DMS153 (cell line): Measurements from ENCODE around the gene CSN2.
"Not testable (repeated sequence)": the region's sequence is repeated elsewhere in the genome, so short reads cannot be mapped to it uniquely, and the experiment has no call there.

ENCODE experiments used
- DNase-seq: peaks from one replicate; lab custom pipeline; 2025; lab: John Stamatoyannopoulos, UW

CSN2 gene, protein sequence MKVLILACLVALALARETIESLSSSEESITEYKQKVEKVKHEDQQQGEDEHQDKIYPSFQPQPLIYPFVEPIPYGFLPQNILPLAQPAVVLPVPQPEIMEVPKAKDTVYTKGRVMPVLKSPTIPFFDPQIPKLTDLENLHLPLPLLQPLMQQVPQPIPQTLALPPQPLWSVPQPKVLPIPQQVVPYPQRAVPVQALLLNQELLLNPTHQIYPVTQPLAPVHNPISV

DNA sequence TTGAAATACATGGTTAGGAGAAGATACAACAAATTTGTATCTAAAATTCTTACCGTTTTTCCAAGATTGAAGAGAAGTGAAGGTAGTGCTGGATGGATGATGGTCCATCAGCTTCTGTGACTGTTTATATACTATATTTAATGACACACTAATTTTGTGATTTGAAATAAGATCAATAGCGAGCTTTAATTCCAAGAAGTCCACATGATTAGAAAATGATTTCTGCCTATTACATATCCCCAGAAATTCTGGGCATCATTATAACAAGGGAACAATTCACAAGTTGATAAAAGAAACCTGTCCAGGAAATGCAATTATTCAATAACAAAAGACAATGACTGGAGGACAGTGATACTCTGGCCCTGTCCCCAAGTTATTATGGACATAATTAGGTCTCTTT, at the start of gene CSN2:
Gene CSN2, minus strand, starts transcription at position 101 of the 400 bp plus-strand sequence. CDS start 4,733 bp downstream, outside the sequence.
- no peak for DNase-seq

DNA sequence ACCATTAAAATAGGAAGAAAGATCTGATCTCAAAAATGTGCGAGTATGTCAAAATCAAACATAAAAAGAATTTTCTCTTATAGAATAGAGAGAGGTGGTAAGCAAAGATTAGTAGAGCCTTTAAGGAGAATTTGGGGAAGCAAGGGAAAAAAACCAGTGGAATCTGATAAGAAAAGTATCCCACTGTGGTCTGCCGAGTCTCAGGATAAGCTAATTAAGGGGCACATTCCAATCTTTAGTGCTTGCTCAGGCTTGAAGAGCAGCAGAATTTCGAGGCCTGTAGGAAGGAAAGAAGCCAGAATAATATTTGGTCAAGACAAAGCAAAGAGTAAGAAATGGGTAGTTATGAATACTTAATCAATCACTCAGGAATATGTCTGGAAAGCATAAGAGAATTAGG, 43.2 kb upstream of the CSN2 start:
- no peak for DNase-seq

DNA sequence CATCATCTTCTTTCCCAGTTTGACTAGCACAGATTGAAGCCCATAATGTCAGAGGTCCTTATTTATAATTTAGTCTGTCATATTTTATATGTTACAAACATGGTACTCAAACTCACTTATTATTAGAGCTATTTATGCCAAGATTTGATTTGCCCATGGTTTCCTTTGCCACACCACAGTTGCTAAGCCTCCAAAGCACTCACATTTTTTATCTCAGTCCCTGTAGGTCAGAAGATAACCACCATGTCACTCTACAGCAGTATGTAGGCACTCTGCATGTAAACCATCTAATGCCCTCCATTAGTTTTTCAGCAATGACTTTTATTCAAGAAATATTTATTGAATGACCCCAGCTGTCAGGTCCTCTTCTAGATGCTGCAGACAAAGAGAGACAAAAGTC, 37.0 kb upstream of the CSN2 start:
- DNase-seq = no peak

DNA sequence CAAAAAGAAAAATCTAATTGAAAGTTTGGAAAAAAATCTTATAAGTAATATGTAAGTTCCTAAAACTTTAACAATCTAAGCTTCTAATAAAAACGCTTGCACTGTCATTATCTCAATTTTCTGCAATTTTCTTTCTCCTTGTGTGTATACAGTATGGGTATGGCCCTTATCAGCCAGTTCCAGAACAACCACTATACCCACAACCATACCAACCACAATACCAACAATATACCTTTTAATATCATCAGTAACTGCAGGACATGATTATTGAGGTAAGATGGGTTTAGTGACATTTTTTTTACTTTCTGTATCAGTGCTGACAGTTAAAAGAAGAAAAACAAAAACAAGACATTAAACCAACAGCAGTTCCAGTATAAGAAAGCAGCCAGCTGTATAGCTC, 35.2 kb upstream of the CSN2 start:
- no peak for DNase-seq

DNA sequence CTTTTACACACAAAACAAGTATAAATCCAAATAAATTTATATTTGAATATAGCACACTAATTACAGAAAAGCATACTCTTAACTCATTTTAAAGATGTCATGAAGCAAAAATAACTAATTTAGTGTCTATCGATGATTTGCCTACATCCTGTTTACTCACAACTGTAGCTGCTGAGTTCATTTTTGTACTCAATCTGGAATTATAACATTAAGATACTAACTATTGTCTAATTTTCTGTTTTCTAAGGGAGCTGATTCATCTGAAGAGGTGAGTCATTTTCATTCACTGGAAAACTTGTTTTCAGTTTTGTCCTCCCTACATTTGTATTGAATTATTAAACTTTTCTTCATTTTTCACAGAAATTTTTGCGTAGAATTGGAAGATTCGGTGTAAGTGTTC, 33.9 kb upstream of the CSN2 start:
- DNase-seq = no peak

DNA sequence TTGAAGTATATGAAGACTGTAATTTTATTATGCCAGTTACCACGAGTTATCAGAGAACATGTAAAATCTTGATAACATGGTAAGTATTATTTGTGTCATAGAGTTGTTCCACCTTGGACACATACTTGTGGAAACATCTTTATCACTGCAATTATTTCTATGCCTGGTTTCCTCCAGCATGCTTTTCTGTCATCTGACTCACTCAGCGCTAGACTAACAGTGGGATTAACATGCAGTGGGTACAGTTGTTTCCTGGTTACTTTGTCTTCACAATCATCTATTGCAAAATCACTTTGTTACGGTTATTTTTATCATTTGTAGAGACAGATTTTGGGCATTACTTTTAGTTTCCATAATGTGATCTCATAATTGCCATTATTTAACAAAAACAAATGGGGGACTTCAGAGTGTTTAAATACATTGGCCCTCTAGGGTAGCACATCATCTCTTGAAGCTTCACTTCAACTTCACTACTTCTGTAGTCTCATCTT, 30.0 kb upstream of the CSN2 start, which contains the start of gene STATH:
Gene STATH, plus strand, starts transcription at position 441 of the 491 bp plus-strand sequence. CDS start 2,472 bp downstream, outside the sequence.
- DNase-seq = no peak

DNA sequence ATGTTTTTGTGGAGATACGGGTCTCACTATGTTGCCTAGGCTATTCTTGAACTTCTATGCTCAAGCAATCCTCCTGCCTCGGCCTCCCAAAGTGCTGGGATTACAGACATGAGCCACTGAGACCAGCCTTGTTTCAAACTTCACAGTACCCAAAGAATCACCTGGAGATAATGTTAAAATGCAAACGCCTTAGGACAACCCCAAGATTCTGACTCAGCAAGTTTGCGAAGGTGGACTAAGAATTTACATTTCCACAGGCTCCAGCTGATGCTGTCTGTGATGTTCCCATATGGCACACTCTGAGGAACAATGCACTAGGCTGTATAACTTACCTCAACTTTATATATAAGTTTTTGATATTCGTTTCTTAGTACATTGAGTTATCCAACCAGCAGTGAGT, 29.3 kb upstream of the CSN2 start:
- no peak for DNase-seq

DNA sequence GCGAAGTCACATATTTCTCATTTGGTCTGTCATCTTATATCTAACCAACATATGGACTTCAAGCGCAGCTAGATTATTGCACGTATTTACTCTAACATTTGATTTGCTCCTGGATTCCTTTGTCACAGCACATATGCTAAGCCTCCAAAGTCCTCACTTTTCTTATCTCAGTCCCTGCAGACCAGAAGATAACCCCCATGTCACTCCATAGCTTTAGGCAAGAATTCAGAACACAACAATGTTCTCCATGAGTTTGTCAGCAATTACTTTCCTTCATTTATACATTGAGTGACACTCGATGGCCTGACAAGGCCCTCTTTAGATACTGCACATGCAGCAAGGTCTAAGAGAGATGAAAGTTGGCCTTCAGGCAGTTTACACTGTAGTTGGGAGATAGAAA, 25.5 kb upstream of the CSN2 start:
- DNase-seq = no peak

DNA sequence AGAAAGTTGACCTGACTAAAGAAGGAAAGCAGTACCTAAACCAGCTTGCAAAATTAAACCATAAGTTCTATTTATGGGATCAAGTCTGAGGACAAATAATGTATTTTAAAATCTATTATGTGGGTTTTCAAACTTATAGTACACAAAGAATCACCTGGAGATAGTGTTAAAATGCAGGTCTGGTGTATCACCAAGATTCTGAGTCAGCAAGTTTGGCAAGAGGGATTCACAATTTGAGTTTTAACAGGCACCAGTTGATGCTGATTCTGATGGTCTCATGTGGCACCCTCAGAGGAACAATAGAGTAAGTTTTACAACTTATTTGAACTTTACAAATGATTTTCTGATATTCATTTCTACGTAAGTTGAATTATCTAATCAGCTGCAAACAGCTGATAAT, 21.1 kb upstream of the CSN2 start:
- no peak for DNase-seq

DNA sequence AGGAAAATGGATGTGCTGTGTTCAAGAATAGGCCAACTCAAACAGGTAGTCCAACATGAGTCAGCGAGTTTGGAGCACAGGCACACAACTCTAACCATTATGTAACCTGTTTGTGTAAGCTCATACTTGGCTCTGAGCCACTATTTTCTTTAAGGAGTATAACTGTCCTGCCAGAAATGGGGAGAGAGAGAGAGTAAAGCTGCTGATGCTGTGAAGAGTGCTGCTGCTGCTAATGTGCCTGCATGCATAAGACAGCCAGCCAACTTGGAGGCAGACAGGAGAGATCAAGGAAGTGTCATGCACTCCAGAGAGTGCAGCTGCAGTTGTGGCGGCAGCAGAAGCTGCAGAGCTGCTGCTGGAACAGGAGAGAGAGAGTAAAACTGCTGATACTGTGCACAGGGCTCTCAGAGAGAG, 18.5 kb upstream of the CSN2 start:
- DNase-seq = peak; percentile 77

DNA sequence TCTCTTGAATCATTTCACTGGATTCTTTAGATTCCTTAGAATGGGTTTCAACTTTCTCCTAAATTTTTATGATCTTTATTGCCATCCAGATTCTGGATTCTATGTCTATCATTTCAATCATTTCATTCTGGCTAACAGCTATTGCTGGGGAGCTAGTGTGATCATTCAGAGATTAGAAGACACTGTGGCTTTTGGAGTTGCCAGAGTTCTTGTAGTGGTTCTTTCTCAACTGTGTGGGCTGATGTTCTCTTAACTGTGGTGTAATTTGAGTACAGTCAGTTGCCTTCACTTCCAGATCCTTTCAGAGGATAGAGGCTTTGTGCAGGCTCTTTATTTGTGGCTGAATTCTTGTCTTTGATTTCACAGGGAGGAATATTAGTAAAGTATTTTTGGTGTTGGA, 12.1 kb upstream of the CSN2 start:
- no peak for DNase-seq

DNA sequence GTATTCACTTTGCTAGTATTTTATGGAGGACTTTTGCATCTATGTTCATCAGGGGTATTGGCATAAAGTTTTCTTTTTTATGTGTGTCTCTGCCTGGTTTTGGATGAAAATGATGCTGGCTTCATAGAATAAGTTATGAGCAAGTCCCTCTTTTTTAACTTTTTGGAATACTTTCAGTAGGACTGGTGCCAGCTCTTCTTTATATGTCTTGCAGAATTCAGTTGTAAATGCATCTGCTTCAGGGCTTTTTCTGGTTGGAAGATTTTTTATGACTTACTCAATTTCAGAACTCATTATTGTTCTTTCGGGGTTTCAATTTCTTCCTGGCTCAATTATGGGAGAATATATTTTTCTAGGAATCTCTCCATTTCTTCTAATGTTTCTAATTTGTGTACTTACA, 9.1 kb upstream of the CSN2 start:
- DNase-seq = no peak

DNA sequence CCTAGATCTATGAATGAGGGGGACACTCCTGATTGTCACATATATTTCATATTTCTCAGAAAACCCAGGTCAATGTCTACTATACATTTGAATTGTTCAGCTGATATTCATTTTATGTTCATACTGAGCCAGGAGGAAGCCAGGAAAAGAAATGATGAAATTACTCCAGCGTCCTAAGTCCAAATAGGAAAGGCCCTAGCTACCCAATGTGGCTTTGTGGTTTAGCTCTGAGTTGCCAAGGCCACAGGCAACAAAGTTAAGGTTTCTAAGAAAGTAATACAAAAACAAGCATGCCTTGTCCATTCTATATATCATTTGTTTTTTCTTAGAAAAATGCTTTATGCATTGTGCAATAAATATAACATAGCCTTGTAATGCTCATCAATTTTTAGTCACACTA, 4.5 kb upstream of the CSN2 start:
- no peak for DNase-seq

DNA sequence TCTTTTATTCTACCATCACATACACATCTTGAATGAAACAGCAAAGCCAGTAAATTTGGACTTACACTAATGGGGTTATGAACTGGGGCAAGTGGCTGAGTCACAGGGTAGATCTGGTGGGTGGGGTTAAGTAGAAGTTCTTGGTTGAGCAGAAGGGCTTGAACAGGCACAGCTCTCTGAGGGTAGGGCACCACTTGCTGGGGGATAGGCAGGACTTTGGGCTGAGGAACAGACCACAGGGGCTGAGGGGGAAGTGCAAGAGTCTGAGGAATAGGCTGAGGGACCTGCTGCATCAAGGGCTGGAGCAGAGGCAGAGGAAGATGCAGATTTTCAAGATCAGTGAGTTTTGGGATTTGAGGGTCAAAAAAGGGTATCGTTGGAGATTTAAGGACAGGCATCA, 8.3 kb downstream of the CSN2 start:
- DNase-seq = no peak

DNA sequence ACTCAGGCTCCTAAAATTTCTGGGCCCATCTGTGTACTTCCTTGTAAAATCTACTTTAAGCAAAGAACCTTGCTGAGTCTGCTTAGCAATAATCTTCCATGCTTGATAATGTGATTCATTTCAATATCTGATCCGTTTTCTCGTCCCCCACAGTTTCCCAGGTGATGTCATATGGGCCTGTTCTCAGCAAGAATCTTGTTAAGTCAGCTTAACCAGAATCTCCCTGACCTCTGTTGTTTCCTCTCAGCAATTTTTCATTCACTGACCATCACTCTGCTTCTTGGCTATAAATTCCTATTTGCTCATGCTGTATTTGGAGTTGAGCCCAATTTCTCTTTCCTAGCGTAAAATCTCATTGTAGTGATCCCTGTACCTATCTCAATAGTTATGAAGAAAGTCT, 13.9 kb downstream of the CSN2 start:
- DNase-seq = no peak

DNA sequence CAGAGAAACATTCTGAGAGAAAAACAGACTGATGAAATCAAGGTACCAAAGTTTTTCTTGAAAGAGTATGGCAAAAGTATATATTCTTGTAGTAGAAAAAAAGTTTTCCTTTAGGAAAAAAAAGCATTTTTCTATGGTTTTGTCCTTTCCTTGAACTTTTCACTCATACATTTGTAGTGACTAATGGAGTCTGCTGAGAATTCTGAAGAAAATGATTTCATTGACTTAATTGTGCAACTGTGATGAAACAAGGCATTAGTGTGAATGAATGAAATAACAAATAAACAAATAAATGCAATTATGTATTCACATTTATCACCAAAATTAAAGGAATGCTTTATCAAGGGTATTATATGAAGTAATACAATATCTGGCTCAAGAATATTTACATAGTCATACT, 29.0 kb downstream of the CSN2 start:
- no peak for DNase-seq

DNA sequence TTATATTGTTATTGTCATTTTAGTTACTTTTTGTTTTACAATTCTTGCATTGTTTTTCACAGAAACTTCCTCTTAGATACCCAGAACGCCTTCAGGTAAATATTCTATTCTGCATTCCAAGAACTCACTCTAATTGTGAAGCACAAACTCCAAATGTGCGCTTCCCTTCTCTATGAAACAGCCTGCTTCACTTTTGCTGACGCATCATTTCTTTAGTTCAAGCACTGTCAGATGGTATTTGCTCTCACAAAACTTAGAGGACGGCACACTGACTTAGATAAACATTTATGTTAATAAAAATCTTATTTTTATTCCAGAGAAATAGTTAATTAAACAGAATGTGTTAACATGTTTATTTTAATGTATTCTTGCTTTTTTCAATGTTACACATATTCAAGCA, 31.4 kb downstream of the CSN2 start:
- no peak for DNase-seq

DNA sequence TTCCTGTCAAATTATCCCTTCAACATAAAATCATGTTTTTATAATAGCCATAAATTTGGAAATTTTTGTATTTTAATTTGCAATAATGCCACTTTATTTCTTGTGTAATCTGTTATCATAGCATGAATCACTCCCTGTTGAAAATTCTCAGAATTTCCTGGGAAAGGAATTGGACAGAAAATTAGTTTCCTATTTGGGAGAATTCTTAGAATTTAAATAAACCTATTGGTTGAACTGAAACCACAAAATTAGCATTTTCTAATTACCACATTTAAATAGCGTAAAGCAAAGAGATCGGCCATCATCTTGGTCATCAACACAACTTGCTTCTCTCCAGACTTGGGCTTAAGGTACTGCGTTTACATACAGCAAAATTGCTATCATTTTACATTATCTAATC, 34.8 kb downstream of the CSN2 start, which contains the start of gene CSN1S1:
Gene CSN1S1, plus strand, starts transcription at position 301 of the 400 bp plus-strand sequence. CDS start 1,488 bp downstream, outside the sequence.
- DNase-seq = no peak

DNA sequence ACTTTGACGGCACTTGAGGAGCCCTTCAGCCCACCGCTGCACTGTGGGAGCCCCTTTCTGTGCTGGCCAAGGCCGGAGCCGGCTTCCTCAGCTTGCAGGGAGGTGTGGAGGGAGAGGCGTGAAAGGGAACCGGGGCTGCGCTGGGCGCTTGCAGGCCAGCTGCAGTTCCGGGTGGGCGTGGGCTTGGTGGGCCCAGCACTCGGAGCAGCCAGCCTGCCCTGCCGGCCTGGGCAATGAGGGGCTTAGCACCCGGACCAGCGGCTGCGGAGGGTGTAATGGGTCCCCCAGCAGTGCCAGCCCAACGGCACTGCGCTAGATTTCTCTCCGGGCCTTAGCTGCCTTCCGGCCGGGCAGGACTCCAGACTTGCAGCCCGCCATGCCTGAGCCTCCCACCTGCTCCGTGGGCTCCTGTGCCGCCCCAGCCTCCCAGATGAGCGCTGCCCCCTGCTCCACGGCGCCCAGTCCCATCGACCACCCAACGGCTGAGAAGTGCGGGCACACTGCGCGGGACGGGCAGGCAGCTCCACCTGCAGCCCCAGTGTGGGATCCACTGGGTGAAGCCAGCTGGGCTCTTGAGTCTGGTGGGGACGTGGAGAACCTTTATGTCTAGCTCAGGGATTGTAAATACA, 41.6 kb downstream of the CSN2 start:
- not testable (repeated sequence) for DNase-seq

DNA sequence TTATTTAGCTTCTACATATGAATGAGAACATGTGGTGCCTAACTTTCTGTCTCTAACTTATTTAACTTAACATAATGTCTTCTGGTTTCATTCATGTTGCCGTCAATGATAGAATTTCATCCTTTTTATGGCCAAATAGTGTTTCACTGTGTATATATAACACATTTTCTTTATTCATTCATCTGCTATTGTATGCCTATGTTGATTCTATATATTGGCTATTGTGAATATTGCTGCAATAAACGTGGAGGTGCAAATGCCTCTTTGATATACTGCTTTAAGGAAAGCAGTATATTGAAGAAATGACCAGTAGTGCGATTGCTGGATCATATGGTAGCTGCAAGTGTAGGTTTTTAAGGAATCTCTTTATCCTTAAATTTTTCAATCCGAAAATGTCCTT, 44.7 kb downstream of the CSN2 start:
- DNase-seq = no peak

DNA sequence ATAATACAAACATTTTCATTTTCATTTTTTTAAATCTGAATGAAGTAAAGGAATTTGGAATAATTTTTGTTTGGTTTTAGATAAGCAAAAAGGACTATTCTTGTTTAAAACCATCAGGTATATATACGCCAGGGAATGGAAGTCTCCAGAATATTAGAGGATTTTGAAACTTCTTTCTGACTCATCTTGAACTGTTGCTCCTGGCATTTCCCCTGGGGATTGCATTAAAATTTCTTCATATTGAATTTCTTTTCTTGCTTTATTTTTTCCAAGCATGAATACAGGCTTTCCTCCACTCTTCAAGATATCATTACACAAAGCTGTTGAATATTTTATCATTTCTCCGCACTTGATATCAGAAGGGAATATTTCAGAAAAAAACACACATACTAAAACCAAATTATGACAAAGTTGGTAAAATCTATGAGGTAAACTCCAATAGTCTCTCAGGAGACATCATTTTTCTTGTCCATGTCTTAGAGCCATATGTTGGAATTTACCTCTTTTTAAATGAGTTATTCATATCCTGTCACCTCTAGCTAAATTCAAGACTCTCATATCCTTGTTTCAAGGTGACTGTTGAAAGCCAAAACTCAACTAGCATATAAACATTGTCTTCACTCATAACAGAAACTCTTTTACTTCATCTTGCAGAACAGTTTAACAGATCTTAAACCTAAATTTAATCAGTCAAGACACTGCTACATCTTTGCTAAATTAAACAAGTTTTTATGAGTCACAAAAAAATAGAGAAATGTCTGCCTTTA, 55.3 kb downstream of the CSN2 start:
- no peak for DNase-seq

DNA sequence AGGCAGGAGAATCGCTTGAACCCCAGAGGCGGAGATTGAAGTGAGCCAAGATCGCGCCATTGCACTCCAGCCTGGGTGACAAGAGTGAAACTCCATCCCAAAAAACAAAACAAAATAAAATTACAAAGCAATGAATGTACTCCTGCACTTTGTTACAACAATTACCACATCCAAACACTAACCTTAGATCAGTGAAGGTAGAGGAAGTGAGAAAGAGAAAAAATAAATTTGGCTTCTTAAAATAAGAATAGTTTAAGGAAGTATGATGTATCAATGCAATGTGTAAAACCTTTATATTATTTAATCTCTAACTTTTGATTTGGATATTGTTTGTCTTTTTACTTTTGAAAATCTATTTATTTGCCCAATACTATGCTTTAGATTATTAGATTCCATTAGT, 56.3 kb downstream of the CSN2 start:
- DNase-seq = no peak

DNA sequence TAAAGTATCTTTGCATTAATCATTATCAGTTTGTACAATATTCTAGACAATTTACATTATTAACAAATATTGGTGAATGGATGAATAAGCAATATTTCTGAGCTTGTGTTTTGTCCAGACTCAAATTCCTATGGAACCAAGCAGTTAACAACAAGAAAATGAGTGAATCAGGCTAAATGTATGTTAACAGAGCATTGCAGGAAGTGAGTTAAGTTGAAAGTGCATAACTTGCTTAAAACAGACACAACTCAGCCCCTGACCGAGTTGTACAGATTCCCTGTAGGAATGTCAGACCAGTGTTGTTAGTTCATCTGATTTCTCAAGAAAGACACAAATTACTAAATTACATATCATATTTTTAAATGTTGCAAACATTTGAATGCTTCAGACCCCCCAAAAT, 58.4 kb downstream of the CSN2 start:
- no peak for DNase-seq
